Liver (tissue), 9 donors: ENCODE data around the gene PRKCH. TPM values are rescaled to one million over a fixed set of nuclear protein-coding genes. Genes with fewer than 3 reads are reported as not detected.
A peak's percentile ranks its signal among the peaks of the same experiment; 100 is the strongest.

Experiments
- DNase-seq: peaks from one replicate; pipeline ENCODE4 v3.0.0-alpha.2; 2017; ENCODE audit warnings: low spot score
- H3K27ac ChIP-seq, 2 donors: one replicate each; pipeline ENCODE4 v1.7.0; 2013; ENCODE audit warnings: inconsistent platforms in 2 of 2, low read length in 2 of 2, control low read depth in 1 of 2, low read depth in 1 of 2, mild to moderate bottlenecking in 1 of 2
- H3K27me3 ChIP-seq, 4 donors: one replicate each; pipeline versions ENCODE4 v1.6.1 to v1.7.0; 2013; ENCODE audit warnings: low read length in 3 of 4, inconsistent platforms in 1 of 4, mild to moderate bottlenecking in 1 of 4, moderate library complexity in 1 of 4; ENCODE audit not compliant: control insufficient read depth in 4 of 4, insufficient read depth in 4 of 4
- H3K36me3 ChIP-seq, 4 donors: one replicate each; pipeline versions ENCODE4 v1.6.1 to v1.7.0; 2013; ENCODE audit warnings: low read length in 3 of 4, mild to moderate bottlenecking in 3 of 4, low read depth in 1 of 4, moderate library complexity in 1 of 4; ENCODE audit not compliant: control insufficient read depth in 4 of 4, insufficient read depth in 3 of 4
- H3K4me1 ChIP-seq, 4 donors: one replicate each; pipeline versions ENCODE4 v1.6.1 to v1.7.0; 2013; ENCODE audit warnings: low read length in 3 of 4, mild to moderate bottlenecking in 3 of 4, moderate library complexity in 1 of 4; ENCODE audit not compliant: control insufficient read depth in 4 of 4, insufficient read depth in 4 of 4
- H3K4me3 ChIP-seq, 3 donors: one replicate each; pipeline versions ENCODE4 v1.6.1 to v1.7.0; 2013; ENCODE audit warnings: low read length in 3 of 3, control low read depth in 1 of 3, low read depth in 1 of 3, mild to moderate bottlenecking in 1 of 3
- H3K9ac ChIP-seq, 2 donors: one replicate each; pipeline ENCODE4 v1.7.0; 2013; ENCODE audit warnings: low read length in 2 of 2, mild to moderate bottlenecking in 2 of 2, moderate library complexity in 2 of 2, control low read depth in 1 of 2, low read depth in 1 of 2
- H3K9me3 ChIP-seq, 4 donors: one replicate each; pipeline versions ENCODE4 v1.6.1 to v1.7.0; 2013; ENCODE audit warnings: low read length in 3 of 4; ENCODE audit not compliant: control insufficient read depth in 4 of 4
- EGR1 ChIP-seq, 2 donors: IDR thresholded peaks; 2 replicates each; pipeline ENCODE4 v1.6.1; 2016 to 2018; ENCODE audit warnings: antibody characterized with exemption in 2 of 2, low read depth in 2 of 2
- FOXA2 ChIP-seq: IDR thresholded peaks from 2 replicates; pipeline ENCODE4 v1.6.1; 2016; ENCODE audit warnings: antibody characterized with exemption
- GABPA ChIP-seq, 2 donors: IDR thresholded peaks in 1 of 2; conservative IDR thresholded peaks in 1 of 2; 2 replicates each; pipeline ENCODE4 v1.6.1; 2016; ENCODE audit warnings: antibody characterized with exemption in 2 of 2, mild to moderate bottlenecking in 1 of 2, moderate library complexity in 1 of 2
- HNF4A ChIP-seq, 2 donors: conservative IDR thresholded peaks; 2 replicates each; pipeline ENCODE4 v1.6.1; 2016; ENCODE audit warnings: antibody characterized with exemption in 2 of 2, mild to moderate bottlenecking in 2 of 2
- HNF4G ChIP-seq: IDR thresholded peaks from 2 replicates; pipeline ENCODE4 v1.6.1; 2016; ENCODE audit warnings: antibody characterized with exemption
- JUND ChIP-seq, 2 donors: IDR thresholded peaks; 2 replicates each; pipeline ENCODE4 v1.6.1; 2016; ENCODE audit warnings: antibody characterized with exemption in 2 of 2
- NR2F2 ChIP-seq: IDR thresholded peaks from 2 replicates; pipeline ENCODE4 v1.6.1; 2016; ENCODE audit warnings: antibody characterized with exemption
- RAD21 ChIP-seq, 2 donors: IDR thresholded peaks; 2 replicates each; pipeline ENCODE4 v1.6.1; 2016; ENCODE audit warnings: antibody characterized with exemption in 2 of 2, mild to moderate bottlenecking in 2 of 2
- RXRA ChIP-seq, 2 donors: IDR thresholded peaks; 2 replicates each; pipeline ENCODE4 v1.6.1; 2017 to 2018; ENCODE audit warnings: antibody characterized with exemption in 2 of 2, mild to moderate bottlenecking in 1 of 2
- SP1 ChIP-seq: IDR thresholded peaks from 2 replicates; pipeline ENCODE4 v1.6.1; 2018; ENCODE audit warnings: antibody characterized with exemption, mild to moderate bottlenecking
- TAF1 ChIP-seq: conservative IDR thresholded peaks from 2 replicates; pipeline ENCODE4 v1.6.1; 2016; ENCODE audit warnings: antibody characterized with exemption, mild to moderate bottlenecking
- YY1 ChIP-seq: IDR thresholded peaks from 2 replicates; pipeline ENCODE4 v1.6.1; 2016; ENCODE audit warnings: antibody characterized with exemption, mild to moderate bottlenecking
- WGBS: extraction: QIAGEN DNeasy Blood & Tissue Kit; methylation state at CpG from one replicate; pipeline ENCODE4 v1.1.7; 2013; 5-methylcytosine and 5-hydroxymethylcytosine counted together
- polyA plus RNA-seq, 2 donors: library from polyadenylated mRNA; stranded (reverse) in 1 of 2; unstranded in 1 of 2; fragments of 200-250 nt in 1 of 2; fragments of >200 nt in 1 of 2; fragmentation: Nextera tagmentation in 1 of 2; extraction: Ambion mirVana in 1 of 2; gene quantifications; one replicate each; pipeline versions ENCODE4 v1.2.1 to v1.2.3, GENCODE V29; 2013 to 2015
- total RNA-seq, 2 donors: library from RNA; depleted of rRNA; stranded (reverse); fragments of >200 nt; gene quantifications; one replicate each; pipeline ENCODE4 v1.2.3, GENCODE V29; 2014
- TF ChIP-seq, protein P1 (sequence below): IDR thresholded peaks from 2 replicates; pipeline ENCODE4 v1.6.1; 2016; ENCODE audit warnings: antibody characterized with exemption
- TF ChIP-seq, protein P2 (sequence below): fragments of 150-350 bp; IDR thresholded peaks from 2 replicates; pipeline ENCODE4 v1.5.1; 2017; ENCODE audit warnings: improper control_type of control experiment, low read depth, low read length; ENCODE audit not compliant: missing input control
- TF ChIP-seq, protein P3 (sequence below): IDR thresholded peaks from 2 replicates; pipeline ENCODE4 v1.6.1; 2016; ENCODE audit warnings: antibody characterized with exemption, mild to moderate bottlenecking
- TF ChIP-seq, protein P4 (sequence below): IDR thresholded peaks from 2 replicates; pipeline ENCODE4 v1.6.1; 2016; ENCODE audit warnings: antibody characterized with exemption
- donor health status: healthy.
- donor health status: healthy.
- donor health status: healthy.
- donor health status: healthy.
- donor health status: healthy.

PRKCH gene
- total and polyA plus RNA-seq, 4 donors = 3.9 to 13.7 (median 7.0) TPM

DNA sequence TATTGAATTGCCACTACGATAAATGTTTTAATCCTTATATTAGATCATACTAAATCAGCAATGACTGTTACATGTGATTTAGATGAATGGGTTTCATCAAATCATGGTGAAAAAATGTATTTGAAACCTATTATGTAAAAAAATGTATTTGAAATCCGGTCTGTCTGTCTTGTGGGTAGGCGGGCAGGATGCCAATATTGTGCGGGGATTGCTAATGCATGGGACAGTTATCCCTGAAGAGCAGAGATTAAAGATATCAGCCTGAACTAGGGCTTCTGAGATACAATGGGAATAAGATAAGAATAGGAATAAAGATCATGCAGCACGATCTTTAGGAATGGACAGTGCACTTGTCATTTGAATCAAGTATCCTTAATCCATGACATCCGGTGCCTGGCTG, 134.0 kb downstream of the PRKCH start (continued):
- TF ChIP-seq, protein P1, sequence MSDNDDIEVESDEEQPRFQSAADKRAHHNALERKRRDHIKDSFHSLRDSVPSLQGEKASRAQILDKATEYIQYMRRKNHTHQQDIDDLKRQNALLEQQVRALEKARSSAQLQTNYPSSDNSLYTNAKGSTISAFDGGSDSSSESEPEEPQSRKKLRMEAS = no peak
- TF ChIP-seq HNF4G = no peak
- no peak for TF ChIP-seq RAD21 (IDR thresholded peaks at IDR 0.05)
- TF ChIP-seq GABPA (IDR thresholded peaks at IDR 0.05 in 1 of 2, conservative IDR thresholded peaks at IDR 0.05 in 1 of 2) = no peak
- TF ChIP-seq NR2F2 = no peak

DNA sequence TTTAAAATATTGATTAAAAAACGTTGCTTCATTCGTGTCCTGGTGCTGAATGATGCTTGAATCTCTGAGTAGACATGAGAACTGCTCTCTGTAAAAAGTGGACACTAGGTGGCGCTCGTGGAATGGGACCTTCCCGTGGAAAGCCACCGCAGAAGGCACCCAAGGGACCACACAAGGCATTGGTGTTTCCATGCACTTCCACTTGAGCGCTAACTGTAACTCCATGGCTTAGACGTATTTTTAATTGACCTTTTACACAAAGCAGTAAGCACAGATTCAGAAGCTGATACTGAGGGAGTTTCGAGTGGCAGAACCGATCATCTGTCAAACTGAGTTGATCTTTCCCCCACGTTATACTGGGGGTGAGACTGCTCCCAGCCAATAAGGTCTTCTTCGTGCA, 135.3 kb downstream of the PRKCH start:
- TF ChIP-seq SP1 (no peak), GABPA (IDR thresholded peaks at IDR 0.05 in 1 of 2, conservative IDR thresholded peaks at IDR 0.05 in 1 of 2) (no peak), RAD21 (IDR thresholded peaks at IDR 0.05) (peak; percentile 87 to 95)
- TF ChIP-seq, protein P2, sequence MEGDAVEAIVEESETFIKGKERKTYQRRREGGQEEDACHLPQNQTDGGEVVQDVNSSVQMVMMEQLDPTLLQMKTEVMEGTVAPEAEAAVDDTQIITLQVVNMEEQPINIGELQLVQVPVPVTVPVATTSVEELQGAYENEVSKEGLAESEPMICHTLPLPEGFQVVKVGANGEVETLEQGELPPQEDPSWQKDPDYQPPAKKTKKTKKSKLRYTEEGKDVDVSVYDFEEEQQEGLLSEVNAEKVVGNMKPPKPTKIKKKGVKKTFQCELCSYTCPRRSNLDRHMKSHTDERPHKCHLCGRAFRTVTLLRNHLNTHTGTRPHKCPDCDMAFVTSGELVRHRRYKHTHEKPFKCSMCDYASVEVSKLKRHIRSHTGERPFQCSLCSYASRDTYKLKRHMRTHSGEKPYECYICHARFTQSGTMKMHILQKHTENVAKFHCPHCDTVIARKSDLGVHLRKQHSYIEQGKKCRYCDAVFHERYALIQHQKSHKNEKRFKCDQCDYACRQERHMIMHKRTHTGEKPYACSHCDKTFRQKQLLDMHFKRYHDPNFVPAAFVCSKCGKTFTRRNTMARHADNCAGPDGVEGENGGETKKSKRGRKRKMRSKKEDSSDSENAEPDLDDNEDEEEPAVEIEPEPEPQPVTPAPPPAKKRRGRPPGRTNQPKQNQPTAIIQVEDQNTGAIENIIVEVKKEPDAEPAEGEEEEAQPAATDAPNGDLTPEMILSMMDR = peak; percentile 80
- peaks cover 0 to 5% (median 0%) of the 10 kb centered on the region in 4 donors for H3K36me3 ChIP-seq
- no peaks in the 10 kb centered on the region for H3K4me1 ChIP-seq
- H3K9ac ChIP-seq = no peak overlapping the region
- no peak overlapping the region for H3K27ac ChIP-seq
- H3K4me3 ChIP-seq = no peak overlapping the region
- no peaks in the 10 kb centered on the region for H3K9me3 ChIP-seq
- WGBS = 34% methylated on average over 12 of the region's 12 CpGs
- peak; percentile 79 for DNase-seq
- H3K27me3 ChIP-seq = no peaks in the 10 kb centered on the region

DNA sequence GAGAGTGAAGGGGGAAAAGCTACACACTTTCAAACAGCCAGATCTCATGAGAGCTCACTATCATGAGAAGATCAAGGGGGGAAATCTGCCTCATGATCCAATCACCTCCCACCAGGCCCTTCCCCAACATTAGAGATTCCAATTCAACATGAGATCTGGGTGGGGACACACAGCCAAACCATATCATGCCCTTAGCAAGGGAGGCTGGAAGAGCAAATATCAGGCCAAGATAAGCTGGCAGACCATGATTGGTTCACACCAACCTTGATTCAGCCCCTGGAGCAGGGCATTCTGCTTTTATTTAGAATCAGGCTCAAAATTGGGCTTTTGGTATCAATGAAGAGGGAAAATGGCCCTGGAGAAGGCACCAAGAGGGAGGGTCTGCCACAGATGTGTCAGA, 137.4 kb downstream of the PRKCH start:
- Histone ChIP-seq H3K27ac (no peak overlapping the region), H3K36me3 (peaks cover 0 to 5% (median 0%) of the 10 kb centered on the region in 4 donors), H3K4me3 (no peak overlapping the region), H3K4me1 (no peaks in the 10 kb centered on the region), H3K27me3 (no peaks in the 10 kb centered on the region), H3K9ac (no peak overlapping the region), H3K9me3 (no peaks in the 10 kb centered on the region)
- DNase-seq = no peak
- TF ChIP-seq, protein P3, sequence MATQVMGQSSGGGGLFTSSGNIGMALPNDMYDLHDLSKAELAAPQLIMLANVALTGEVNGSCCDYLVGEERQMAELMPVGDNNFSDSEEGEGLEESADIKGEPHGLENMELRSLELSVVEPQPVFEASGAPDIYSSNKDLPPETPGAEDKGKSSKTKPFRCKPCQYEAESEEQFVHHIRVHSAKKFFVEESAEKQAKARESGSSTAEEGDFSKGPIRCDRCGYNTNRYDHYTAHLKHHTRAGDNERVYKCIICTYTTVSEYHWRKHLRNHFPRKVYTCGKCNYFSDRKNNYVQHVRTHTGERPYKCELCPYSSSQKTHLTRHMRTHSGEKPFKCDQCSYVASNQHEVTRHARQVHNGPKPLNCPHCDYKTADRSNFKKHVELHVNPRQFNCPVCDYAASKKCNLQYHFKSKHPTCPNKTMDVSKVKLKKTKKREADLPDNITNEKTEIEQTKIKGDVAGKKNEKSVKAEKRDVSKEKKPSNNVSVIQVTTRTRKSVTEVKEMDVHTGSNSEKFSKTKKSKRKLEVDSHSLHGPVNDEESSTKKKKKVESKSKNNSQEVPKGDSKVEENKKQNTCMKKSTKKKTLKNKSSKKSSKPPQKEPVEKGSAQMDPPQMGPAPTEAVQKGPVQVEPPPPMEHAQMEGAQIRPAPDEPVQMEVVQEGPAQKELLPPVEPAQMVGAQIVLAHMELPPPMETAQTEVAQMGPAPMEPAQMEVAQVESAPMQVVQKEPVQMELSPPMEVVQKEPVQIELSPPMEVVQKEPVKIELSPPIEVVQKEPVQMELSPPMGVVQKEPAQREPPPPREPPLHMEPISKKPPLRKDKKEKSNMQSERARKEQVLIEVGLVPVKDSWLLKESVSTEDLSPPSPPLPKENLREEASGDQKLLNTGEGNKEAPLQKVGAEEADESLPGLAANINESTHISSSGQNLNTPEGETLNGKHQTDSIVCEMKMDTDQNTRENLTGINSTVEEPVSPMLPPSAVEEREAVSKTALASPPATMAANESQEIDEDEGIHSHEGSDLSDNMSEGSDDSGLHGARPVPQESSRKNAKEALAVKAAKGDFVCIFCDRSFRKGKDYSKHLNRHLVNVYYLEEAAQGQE = no peak
- no peak for TF ChIP-seq FOXA2
- TF ChIP-seq NR2F2 = no peak
- no peak for TF ChIP-seq YY1
- TF ChIP-seq RXRA (IDR thresholded peaks at IDR 0.05) = no peak

DNA sequence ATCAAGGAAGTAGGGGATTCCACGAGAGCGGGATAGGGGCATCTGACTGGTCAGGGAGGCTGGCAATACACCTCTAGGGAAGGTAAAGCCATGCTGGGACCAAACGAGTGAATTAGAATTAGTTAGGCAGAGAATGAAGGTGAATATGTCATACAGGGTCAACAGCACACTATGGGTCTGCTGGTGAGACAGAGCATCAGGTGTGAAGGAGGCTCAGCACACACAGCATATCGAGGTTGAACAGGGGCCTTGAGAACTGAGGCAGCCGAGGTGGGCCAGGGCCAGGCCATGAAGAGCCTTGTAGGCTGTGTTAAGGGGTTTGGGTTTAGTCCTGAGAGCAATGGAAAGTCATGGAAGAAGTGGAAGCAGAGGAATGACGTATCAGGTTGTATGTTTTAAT, 137.8 kb downstream of the PRKCH start:
- Histone ChIP-seq H3K4me1 (no peaks in the 10 kb centered on the region), H3K9me3 (no peaks in the 10 kb centered on the region), H3K27me3 (no peaks in the 10 kb centered on the region), H3K27ac (no peak overlapping the region), H3K4me3 (no peak overlapping the region), H3K9ac (no peak overlapping the region), H3K36me3 (peaks cover 0 to 7% (median 0%) of the 10 kb centered on the region in 4 donors)
- no peak for DNase-seq
- 80% methylated on average over 6 of the region's 6 CpGs for WGBS
- TF ChIP-seq TAF1 (no peak), HNF4G (no peak), EGR1 (IDR thresholded peaks at IDR 0.05; ENCODE audit: low read depth in 2 of 2) (no peak), FOXA2 (no peak), RXRA (IDR thresholded peaks at IDR 0.05) (no peak), JUND (IDR thresholded peaks at IDR 0.05) (no peak), HNF4A (conservative IDR thresholded peaks at IDR 0.05) (no peak), YY1 (no peak), SP1 (no peak), GABPA (IDR thresholded peaks at IDR 0.05 in 1 of 2, conservative IDR thresholded peaks at IDR 0.05 in 1 of 2) (no peak)
- TF ChIP-seq, protein P4, sequence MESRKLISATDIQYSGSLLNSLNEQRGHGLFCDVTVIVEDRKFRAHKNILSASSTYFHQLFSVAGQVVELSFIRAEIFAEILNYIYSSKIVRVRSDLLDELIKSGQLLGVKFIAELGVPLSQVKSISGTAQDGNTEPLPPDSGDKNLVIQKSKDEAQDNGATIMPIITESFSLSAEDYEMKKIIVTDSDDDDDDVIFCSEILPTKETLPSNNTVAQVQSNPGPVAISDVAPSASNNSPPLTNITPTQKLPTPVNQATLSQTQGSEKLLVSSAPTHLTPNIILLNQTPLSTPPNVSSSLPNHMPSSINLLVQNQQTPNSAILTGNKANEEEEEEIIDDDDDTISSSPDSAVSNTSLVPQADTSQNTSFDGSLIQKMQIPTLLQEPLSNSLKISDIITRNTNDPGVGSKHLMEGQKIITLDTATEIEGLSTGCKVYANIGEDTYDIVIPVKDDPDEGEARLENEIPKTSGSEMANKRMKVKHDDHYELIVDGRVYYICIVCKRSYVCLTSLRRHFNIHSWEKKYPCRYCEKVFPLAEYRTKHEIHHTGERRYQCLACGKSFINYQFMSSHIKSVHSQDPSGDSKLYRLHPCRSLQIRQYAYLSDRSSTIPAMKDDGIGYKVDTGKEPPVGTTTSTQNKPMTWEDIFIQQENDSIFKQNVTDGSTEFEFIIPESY = no peak
